Measurements from ENCODE around the gene DISP1. TPM values are rescaled to one million over a fixed set of nuclear protein-coding genes. Genes with fewer than 3 reads are reported as not detected.

DISP1 gene
- total RNA-seq, 1 donor from 2014 or later, result 9.5 TPM

Other genes with a start within 250 kb of the DISP1 start
- gene TAF1A, start 225.1 kb upstream of the DISP1 start, total RNA-seq, result 15.9 TPM
- gene MIA3, start 196.9 kb upstream of the DISP1 start, total RNA-seq, result 51.0 TPM
- gene AIDA, start 102.5 kb upstream of the DISP1 start, total RNA-seq, result 47.7 TPM
- 62.2 TPM for gene BROX, start 102.5 kb upstream of the DISP1 start, total RNA-seq
- 0.41 TPM for gene FAM177B, start 77.8 kb upstream of the DISP1 start, total RNA-seq

Data from tongue (tissue), 1 donor.